Measurements from ENCODE around the gene PSMB1.
"Not testable (repeated sequence)": the region's sequence is repeated elsewhere in the genome, so short reads cannot be mapped to it uniquely, and the experiment has no call there.

GRCh38 chr6:170502268-170502667, 50.8 kb downstream of the PSMB1 start:
- not testable (repeated sequence) for TF ChIP-seq CTCF (conservative IDR thresholded peaks at IDR 0.05); ZFX (IDR thresholded peaks at IDR 0.05)

All from C4-2B (cell line).